HG02571 (cell line): ENCODE measurements around the gene MGST1.
"Not testable (repeated sequence)": the region's sequence is repeated elsewhere in the genome, so short reads cannot be mapped to it uniquely, and the experiment has no call there.

Source experiments
- ATAC-seq: cut with Tn5 transposase; IDR thresholded peaks from one replicate; pipeline ENCODE4 v1.9.1; 2021; ENCODE audit warnings: mild to moderate bottlenecking, moderate library complexity; ENCODE audit not compliant: unreplicated experiment

MGST1 gene

DNA sequence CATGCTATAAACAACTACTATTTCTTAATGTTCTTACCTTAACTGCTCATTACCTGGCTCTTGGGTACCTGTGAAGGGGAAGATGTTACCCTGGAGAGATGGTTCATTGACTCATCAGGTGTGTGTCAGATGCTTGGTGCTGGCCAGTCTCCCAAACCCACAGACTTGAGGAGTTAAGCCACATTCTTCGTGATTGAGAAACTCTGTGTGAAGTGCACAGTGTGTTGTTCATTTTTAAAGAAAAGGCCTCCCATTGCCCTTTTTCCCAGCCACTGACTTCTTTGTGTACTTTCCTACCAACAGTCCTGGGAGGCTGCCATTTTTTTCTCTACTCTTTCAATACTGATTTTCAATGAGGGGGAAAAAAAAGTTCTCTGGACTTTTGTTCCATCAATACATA, 3.2 kb downstream of the MGST1 start:
- no peak for ATAC-seq

DNA sequence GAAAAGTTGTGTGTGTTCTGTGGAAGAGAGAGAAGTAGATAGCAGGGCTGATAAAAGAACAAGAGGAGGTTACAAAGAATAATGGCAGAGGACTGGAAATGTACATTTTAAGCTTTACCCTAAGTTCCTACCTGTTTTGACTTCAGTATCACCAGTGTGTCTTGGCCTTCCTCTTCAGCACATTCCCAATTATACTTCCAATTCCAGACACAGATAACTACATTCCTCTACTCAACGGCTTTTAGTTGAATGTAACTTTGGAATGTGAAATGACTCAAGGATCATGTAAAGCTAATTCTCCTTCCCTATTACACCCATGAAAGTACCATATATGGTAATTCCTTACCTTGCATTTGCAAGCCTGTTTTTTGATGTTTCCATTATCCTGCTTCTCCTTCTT, 5.0 kb downstream of the MGST1 start:
- ATAC-seq, result no peak

DNA sequence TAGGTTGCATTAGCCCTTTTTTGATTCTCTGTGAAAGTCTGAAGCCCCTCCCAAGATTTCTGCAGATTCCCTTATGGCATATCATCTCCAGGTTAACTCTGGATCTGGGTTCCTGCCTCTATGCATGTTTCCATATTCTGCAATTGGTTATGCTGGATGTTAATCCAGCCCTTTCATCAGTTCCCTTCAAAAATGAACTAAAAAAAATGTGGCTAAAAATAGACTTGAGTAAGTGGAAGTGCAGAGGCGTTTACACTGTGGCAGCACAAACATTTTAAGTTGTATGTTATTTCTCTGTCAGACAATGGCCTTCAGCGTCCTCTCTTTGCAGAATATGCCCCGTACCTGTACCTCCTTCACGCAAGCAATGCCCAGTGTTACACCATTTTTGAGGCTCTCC, 11.4 kb downstream of the MGST1 start:
- ATAC-seq, result no peak

DNA sequence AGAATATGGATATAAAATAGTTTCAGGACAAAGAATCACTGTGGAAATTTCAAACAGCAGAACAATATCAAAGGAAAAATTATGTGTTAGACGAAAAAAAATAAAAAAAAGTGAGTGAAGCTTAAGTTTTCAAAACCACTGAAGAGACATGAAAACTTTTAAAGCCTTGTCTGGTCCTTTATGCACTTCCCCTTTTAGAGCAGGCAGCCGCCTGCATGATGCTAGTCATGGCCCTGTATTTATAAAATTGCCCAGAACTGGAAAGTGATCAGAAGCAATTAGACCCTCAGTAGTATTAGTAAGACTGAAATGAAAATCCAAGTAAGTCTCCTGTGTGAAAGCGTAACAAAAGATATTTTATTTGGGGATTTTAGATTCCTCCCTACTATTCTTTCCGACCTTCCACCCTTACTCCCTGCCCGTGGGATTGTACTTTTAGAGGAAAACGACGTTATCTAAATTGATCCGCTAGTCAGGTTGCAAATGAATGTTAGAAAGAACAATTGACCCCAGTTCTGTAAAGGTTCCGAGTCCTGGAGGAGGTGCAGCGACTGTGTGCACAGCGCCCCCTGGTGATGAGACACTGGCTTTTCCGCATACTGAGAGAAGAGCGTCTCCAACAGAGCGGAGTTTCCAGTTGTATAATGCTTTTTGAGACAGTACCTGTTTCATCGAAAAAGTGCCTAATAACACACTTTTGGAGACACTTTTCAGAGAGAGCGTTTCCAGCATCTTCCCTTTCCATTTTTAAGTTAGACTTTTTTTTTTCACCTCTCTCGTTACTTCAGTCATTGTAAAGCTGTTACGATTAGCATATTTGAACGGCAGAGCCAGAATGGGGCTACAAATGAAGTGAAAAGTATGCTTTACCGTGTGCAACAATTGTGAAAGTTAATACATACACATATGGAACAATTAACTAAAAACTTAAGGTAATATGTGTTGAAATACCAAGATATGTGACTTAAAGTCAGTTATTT, 12.4 kb downstream of the MGST1 start:
- ATAC-seq, result no peak

DNA sequence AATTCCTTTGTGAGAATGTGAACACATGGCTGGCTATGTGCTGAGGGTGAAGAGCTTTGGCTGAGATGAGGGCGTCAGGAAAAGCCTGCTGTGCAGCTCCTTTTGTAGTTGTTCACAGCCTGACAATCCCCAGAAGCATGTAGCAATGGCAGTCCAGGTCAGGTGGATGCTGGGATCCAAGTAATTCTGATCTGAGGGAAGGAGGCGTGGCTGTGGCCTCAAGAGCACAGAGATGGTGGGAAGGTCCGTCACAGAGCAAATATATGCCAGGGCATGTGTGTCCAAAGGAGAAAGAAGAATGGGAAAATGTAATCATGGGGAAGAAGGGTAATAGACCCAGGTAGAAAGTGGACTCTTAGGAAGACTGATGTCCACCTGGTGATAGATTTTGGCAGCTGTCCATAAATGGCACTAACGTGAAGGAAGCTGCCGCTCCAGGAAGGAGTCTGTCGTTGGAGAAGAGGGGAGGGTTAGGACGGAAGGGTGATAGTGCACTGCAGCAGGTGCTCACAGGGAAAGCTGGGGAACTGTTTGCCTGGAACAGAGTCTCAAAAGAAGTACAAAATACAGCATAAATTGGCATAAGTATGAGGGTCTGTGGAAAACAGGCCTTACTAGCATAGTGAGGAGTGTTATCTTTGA, 13.8 kb downstream of the MGST1 start:
- ATAC-seq, result no peak

DNA sequence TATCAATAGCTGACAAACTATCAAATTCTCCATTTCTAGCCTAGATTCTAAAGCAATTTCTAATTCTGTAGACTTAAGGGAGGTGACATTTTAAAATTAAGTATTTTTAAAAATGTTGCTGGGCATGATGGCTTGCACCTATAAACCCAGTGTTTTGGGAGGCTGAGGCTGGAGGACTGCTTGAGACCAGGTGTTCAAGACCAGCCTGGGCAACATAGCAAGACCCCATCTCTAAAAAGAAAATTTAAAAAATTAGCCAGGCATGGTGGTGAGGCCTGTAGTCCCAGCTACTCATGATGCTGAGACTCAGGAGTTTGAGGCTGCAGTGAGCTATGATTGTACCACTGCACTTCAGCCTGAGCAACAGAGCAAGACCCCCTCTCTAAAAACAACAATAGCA, 15.1 kb downstream of the MGST1 start:
- ATAC-seq, result no peak

DNA sequence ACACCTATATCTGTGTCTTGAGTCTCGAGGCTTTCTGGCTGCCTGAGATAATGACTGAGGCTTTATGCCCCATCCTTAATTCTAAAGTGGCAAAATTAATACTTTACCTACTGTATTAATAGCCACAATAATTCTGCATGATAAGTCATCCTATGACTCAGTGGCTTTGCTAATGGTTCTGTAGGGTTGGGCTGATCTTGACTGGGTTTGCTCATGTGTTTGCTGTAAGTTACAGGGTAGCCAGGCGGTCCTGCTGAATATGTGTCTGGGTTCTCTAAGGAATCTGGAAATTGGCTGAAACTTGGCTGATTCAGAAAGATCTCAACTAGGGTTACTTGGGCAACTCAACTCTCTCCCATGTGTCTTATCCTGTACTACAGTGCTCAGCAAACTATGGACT, 21.7 kb downstream of the MGST1 start:
- ATAC-seq, result no peak

DNA sequence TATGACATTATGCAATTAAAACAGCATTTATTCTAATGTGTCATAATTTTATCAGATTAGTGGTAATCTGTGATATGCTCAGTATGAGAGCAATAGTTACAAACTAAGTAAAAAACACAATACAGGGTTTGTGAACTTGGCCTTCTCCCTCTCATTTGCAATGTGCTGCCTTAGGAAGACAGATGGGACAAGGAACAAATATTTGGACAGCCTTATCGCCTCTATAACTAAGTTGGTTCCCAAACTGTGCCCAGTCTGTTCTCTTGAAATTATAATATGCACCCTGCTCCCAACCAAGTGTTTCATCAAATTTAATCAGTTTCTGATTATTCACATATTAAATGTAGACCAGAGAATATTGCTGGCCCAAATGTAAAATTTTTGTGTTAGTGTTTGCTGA, 22.7 kb downstream of the MGST1 start:
- no peak for ATAC-seq

DNA sequence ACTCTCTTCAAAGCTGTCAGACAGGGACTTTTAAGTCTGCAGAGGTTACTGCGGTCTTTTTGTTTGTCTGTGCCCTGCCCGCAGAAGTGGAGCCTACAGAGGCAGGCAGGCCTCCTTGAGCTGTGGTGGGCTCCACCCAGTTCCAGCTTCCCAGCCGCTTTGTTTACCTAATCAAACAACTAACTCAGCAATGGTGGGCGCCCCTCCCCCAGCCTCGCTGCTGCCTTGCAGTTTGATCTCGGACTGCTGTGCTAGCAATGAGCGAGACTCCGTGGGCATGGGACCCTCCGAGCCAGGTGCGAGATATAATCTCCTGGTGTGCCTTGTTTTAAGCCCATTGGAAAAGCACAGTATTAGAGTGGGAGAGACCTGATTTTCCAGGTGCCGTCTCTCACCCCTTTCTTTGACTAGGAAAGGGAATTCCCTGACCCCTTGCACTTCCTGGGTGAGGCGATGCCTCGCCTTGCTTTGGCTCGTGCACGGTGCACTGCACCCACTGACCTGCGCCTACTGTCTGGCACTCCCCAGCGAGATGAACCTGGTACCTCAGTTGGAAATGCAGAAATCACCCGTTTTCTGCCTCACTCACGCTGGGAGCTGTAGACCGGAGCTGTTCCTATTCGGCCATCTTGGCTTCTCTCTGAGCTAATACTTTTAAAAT, 35.3 kb downstream of the MGST1 start:
- ATAC-seq, result not testable (repeated sequence)

DNA sequence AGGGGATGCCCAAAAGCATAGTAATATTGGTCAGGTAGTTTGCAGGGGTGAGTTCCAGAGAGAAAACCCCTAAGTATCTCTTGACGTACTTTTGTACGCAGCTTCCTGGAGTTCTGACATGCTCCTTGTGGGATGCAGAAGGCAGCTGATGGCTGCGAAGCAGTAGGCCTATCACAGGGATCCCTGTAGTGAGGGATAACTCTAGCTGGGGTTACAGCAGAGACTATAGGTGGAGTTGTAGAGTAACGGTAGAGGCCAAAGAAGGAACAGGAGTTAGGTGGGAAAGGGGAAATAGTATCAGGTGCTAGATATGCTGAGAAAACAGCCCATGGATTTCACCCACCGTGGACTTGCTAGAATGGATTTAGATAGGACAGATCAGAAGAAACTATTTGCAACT, 37.3 kb downstream of the MGST1 start:
- no peak for ATAC-seq

DNA sequence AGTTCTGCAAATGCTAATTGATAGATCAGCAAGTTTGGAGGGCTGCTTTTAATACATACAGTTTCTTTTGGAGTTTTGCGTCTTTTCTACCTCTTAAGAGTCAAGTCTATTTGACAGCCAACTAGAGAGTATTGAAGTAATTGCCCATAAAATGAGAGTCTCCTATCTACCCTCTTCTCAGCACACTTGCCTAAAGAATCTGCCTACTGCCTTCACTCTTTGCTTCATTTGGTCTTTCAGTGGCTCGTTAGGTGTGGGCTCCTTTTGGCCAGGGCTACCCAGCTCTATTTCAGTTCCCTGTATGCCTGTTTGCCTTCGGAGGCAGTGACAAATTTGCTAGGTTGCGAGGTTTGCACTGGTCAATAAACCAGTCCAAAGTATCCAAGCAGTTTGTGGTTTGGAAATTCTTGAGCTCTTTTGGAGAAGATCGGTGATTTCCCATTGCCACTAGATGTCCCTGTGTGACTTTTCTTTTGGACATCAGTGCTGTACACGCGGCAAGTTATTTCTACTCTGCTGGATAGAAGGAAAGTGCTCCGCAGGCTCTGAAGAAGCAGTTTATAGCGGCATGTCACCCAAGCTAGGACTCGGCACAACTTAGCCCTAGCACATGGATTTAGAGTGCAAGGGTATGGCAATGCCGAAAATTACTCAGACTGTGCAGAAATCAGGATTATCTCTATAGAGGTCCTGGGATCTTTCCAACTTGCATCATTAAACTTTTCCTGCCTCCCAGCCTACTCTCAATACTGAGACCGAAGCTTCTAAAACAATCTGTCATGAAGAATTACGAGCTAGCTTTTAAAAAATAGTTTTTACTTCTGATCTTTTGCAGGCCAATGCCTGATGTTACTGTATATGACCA, 38.6 kb downstream of the MGST1 start:
- ATAC-seq, result no peak

DNA sequence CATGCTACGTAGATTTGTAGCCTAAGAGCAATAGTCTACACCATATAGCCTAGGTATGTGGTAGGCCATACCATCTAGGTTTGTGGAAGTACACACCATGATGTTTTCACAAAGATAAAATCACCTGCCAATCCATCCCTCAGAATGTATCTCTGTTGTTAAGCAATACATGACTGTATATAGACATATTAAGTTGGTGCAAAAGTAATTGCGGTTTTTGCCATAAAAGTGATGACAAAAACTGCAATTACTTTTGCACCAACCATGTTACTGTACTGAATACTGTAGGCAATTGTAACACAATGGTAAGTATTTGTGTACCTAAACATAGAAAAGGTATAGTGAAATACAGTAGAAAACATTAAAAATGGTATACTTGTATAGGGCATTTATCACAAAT, 40.5 kb downstream of the MGST1 start:
- ATAC-seq, result no peak

DNA sequence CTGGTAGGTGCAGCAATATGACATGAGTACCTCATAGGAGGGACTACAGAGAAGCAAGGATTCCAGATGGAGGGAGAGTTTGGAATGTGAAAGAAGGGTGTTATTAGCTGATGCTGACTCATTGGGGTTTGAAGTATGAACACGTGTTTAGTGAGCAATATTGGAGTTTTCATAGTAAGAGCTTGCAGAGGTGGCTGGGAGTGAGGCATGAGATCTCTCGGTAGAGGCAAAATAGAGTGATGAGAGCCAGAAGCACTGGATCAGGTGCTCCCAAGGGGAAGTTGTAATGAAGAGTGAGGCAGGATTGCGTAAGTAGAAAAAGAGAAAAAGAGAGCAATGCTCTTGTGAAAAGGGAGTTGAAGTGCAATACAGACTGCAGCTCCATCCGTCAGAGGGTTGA, 42.1 kb downstream of the MGST1 start:
- no peak for ATAC-seq

DNA sequence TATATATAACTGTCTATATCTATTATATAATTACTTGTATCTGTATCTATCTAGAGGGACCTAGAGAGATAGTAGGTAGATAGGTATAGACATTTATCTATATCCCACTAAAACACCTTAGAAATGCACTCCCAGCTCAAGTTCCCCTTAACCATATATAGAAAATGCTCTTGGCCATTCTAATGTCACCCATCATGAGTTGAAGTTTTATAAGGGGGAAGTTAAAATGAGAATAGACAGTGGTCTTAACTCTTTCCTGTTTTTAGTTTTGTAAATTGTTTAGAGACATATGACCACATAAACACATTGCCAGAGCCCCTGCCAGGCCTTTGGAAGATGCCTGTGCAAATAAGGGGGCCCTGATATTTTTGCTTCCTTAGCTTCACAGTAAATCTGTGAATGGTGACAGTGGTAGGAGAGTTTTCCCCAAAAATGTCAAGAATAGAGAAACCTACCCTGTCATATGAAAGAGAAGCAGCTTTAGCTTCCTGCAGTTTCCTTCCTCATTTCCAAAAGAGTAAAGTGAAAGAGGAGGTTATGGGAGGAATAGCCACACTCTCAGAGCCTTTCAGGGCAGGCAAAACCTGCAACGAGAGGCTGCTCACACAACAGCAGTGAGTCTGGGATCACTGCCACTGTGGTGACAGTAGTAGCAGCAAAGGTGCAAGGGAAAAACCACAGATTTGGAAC, 45.5 kb downstream of the MGST1 start:
- no peak for ATAC-seq

DNA sequence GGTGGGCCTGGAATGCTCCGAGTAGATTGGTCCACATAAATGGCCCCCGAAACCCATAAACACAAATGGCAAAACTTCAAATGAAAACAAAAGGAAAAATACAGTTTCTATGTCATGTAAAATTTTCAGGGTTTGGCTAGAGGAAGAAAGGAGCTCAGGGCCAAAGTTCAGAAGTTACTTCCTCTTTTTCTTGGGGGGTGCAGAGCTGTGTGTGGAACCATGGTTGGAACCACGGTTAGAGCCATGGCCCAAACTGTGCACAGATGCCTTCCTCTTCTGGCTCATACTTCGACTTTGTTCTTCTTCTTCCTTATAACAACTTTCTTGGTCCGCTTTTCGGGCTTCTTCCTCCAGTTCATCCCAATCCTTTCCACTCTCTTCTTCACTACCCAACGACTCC, 51.7 kb downstream of the MGST1 start:
- ATAC-seq, result no peak

DNA sequence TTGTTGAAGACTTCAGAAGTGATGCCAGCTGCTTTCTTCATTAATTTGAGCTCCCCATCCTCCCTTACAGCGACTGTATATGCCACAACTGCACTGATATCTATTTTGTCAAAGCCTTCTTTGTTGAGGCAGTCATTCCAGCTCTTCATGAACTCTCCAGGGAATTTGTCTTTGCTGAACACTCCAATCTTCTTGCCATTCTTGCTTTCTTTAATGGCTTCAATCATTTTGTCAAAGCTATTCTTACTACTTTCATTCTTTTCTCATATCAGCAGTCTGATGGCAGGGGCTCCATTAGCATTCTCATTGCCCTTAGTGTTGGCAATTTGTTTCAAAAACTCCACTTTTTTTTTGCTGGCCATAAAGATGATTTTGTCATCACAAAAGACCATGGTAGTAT, 54.4 kb downstream of the MGST1 start:
- ATAC-seq, result not testable (repeated sequence)

DNA sequence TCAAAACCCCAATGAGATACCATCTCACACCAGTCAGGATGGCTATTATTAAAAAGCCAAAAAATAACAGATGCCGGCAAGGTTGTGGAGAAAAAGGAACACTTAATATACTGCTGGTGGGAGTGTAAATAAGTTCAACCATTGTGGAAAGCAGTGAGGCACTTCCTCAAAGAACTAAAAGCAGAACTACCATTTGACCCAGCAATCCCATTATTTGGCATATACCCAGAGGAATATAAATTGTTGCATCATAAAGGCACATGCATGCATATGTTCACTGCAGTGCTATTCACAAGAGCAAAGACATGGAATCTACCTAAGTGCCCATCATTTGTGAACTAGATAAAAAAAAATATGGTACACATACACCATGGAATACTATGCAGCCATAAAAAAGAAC, 59.9 kb downstream of the MGST1 start:
- no peak for ATAC-seq
